Measurements from ENCODE around the gene TIGD2.
"Not testable (repeated sequence)": the region's sequence is repeated elsewhere in the genome, so short reads cannot be mapped to it uniquely, and the experiment has no call there.

The TIGD2 gene

DNA sequence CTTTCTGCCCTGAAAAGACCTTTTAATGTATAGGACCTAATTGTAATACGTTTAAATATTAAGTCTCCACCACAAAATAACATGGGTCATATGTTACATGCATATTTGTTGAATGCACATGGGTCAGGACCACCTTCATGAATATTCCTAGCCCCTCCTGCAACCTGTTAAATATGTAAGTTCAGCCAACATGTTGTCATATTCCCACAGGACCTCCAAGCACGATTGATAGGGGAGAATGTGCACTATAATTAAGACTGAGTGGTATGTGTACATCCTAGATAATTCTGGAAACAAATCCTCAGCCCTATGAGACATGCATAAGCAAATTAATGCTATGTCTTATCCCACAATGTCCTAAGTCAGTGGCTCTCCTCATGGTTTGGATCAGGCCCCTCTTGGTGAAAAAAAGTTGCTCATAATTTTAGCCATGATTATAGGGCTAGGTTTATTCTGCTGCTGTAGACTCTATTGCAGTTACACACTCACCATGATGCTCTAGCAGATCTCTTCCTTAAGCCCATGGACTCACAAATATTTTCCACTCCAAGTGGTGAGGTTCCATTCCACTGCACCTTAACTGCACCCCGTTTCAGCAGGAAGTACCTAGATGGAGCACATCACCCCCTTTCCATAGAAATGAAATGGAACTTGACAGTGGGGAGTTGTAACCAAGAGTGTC lies 10.2 kb downstream of the TIGD2 start:
- DNase-seq: no peak

DNA sequence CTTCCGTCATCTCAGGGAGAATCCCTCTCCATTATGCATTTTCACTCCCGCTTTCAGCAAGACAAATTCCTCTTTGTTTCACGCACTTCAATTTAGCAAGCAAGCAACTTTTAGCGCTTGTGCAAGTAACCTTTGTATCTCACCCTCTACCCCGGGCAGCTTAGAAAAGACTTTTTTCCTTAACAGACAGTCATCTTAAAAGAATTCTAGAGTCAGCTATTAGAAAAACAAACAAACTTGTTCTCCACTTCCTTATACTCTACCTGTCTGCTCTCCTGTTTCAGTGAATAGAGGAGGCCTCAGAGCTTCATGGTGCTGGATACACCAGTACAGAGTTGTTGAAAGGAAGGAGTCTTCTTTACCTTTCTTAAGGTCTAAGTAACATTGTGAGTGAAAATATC lies 12.1 kb downstream of the TIGD2 start:
- DNase-seq: no peak

- DNase-seq: no peak
Observed at GRCh38 chr4:89125901-89126782, 14.8 kb downstream of the TIGD2 start.

DNA sequence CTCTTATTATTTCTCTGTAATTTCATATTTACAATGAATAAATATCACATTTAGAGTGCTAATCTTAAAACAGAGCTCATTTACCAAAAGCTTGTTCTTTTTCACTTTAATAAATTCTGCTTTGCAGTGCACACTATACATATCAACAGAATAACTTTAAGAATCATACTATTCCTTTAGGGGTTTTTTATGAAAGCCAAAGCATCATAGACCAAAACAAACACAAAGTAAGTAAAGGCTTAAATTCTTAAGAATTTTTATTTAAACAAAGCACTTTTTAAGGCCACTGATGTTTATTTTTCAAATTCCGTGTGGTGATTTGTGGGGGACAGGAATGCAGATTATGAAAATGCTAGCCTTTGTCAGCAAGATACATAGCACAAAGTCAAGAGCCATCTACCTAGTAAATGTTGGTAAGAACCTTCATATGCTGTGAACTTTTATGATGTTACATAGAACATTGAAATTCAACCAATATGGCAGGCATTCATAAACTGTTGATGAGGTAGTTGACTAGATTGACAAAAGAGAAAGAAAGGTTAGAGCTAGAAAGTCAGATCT lies 17.8 kb downstream of the TIGD2 start:
- DNase-seq: no peak

DNA sequence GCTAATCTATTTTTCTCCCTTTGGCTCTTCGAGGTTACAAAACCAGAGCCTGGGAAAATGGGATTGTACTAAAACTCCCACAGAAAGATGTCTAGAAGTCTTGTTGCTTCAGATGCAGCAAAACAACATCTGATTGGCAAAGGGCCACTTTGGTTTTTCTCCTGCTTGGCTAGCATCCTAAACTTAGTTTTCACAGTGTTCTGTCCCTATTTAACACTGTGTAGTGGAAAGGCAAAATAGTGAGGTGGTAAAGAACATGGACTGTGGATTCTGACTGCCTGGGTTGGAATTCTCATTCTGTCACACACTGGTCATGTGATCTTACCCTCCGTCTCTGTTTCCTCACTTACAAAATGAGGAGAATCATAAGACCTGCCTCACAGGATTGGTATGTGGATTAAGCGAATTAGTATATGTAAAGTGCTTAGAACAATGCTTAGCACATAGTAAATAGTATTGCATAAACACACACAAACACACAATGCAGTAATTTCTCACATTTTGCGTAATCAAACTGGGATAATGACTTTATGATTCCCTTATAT lies 23.5 kb downstream of the TIGD2 start:
- DNase-seq: no peak

- no peak for DNase-seq
Observed at GRCh38 chr4:89136525-89136924, 25.2 kb downstream of the TIGD2 start.

DNA sequence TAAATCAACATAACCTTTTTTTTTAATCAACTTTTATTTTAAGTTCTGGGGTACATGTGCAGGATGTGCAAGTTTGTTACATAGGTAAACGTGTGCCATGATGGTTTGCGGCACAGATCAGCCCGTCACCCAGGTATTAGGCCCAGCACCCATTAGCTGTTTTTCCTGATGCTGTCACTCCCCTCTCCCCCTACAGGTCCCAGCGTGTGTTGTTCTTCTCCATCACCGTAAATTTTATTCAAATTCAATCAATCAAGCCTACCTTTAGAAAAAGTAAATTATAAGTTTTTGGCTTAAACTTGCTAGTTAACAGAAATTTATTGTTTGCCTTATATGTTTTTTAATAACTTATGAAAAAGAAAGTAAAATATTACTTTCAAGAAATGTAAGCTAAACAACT lies 25.9 kb downstream of the TIGD2 start:
- DNase-seq: no peak

DNA sequence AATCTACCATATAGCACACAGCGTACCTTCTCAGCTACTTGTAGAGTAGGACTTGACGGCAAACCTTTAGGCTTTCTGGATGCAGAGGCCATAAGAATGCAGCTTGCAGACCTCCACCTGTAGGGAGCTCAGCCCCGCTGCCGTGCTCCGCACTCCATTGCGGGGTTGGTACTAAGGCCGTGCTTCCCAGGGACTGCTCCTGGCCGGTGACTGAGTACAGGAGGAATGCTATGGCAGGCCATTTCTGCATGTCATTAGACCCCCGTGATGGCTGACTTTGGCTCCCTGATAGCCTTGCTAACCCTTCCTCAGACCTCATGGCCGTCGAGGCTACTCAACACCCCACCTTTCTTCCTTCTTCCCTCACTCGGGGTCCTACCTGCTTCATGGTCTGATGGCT lies 26.4 kb downstream of the TIGD2 start:
- no peak for DNase-seq

GRCh38 chr4:89140168-89140759 lies 28.9 kb downstream of the TIGD2 start:
- no peak for DNase-seq

- no peak for DNase-seq
Observed at GRCh38 chr4:89142691-89143669, 31.6 kb downstream of the TIGD2 start.

GRCh38 chr4:89144652-89145051 lies 33.3 kb downstream of the TIGD2 start:
- DNase-seq: not testable (repeated sequence)

- no peak for DNase-seq
Observed at GRCh38 chr4:89146196-89146595, 34.9 kb downstream of the TIGD2 start.

DNA sequence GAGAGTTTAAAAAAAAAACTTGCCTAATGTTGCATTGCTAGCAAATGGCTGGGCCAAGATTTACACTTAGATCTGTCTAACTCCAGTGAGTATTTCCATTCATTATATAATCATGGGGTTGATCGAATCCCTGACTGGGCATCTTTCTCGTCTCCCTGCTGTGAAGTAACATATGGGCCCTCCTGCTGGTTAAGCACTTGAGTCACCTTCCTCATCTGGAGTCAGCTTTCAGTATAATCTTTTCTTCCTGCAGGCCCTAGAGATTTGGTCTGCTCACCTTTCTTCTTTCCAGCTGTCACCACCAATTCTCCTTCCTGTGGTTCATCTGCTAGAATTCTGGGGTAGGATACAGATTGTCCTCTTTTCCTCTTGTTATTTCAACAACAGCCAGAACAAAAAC lies 41.6 kb downstream of the TIGD2 start:
- DNase-seq: no peak

DNA sequence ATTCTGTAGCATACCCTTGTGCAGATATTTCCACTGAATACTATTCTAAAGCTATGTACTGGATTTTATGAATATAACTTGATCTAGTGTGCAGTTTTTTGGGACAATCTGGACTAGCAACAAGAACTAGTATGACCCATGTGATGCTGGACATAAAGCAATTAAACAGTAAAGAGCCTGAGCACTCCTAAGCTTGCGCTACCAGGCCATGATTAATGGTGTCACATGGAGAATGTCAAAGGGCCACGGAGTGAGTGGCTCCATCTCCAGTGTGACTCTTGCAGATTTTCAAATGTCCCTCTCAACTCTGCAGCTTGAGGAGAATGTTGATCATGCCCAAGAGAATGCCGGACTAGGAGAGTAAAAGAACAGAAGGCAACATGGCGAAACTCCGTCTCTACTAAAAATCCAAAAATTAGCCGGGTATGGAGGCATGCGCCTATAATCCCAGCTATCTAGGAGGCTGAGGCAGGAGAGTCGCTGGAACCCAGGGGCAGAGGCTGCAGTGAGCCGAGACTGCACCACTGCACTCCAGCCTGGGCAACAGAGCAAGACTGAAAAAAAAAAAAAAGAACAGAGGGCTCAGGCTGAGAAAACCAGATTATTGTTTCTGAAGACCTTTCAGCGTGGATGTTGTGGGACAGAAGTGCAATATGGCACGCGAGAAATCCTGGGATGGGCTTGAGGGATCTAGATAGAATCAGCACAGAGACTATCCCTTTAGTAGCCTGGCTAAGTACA lies 45.0 kb downstream of the TIGD2 start:
- DNase-seq: no peak

DNA sequence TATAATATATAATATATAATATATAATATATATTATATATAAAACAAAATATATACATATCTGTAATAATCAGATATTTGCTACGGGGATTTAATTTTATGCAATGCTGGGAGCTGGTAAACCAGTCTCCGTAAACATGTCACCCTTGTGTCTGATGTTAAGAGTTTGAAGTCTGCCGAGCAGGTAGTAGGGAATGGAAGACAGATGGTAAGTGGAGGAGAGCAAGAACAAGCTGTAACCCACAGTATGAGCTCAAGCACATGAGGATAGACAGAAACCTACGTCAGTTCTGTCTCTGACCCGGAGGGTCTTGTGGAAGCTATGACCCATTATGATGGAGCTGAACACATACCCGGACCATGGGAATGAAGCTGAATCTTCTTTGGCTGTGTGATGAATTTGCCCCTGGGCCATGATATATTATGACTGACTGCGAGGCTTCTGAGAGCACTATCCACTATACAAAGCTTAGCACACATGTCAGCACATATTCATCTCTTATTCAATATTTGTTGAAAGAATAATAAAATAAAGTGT lies 46.2 kb downstream of the TIGD2 start:
- DNase-seq: no peak

GRCh38 chr4:89158884-89159503 lies 47.7 kb downstream of the TIGD2 start:
- no peak for DNase-seq

DNA sequence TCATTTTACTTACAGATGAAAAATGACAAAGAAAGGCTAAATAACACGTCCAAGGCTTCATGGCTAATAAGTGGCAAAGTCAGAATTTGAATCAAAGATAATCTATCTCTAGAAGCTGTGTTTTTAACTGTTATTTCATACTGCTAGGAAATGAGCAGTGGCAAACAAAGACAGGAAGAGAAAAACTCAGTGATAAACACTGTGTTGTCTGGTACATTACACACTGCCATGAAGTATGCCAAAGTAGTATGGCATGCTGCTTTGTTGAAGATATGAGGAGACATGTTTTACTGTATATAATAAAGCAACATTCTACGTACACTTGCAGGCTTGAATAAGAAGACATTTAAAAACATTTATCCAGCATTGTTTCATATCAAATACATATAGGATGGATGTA lies 49.5 kb downstream of the TIGD2 start:
- no peak for DNase-seq

- no peak for DNase-seq
Observed at GRCh38 chr4:89161841-89162240, 50.5 kb downstream of the TIGD2 start.

GRCh38 chr4:89162496-89162895 lies 51.2 kb downstream of the TIGD2 start:
- DNase-seq: no peak

GRCh38 chr4:89162987-89163386 lies 51.7 kb downstream of the TIGD2 start:
- DNase-seq: no peak

- no peak for DNase-seq
Observed at GRCh38 chr4:89164400-89164799, 53.1 kb downstream of the TIGD2 start.

Measured in activated gamma-delta T cell (primary cell).